ENCODE measurements around the gene KCNN4.

Gene KCNN4

DNA sequence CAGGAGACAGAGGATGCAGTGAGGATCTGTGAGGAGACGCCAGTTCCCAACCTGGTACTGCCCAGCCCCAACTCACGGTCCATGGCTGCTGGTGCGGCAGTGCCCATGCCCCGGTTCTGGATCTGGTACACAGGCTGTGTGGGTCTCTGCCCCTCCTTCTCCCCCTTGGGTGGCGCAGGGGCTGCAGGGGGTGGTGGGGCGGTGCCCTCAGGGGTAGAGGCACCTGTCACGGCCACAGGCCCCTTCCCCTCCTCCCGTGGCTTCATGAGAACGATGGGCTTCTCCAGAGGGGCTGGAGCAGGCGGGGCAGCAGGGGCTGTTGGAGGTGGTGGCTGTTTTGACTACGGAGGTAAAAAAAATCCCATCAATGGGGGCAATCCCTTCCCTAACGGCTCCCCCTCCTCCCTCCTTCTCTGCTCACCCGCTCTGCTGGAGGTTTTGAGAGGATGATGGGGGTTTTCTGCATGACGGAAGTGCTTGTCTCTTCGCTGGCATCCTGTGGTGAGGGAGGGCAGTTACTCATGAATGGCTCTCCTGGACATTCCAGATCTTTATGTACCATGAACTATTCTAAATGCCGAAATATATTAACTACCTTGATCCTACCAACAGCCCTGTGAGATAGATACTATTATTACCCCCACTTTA lies 33.1 kb downstream of the KCNN4 start:
- TF ChIP-seq, protein P1, sequence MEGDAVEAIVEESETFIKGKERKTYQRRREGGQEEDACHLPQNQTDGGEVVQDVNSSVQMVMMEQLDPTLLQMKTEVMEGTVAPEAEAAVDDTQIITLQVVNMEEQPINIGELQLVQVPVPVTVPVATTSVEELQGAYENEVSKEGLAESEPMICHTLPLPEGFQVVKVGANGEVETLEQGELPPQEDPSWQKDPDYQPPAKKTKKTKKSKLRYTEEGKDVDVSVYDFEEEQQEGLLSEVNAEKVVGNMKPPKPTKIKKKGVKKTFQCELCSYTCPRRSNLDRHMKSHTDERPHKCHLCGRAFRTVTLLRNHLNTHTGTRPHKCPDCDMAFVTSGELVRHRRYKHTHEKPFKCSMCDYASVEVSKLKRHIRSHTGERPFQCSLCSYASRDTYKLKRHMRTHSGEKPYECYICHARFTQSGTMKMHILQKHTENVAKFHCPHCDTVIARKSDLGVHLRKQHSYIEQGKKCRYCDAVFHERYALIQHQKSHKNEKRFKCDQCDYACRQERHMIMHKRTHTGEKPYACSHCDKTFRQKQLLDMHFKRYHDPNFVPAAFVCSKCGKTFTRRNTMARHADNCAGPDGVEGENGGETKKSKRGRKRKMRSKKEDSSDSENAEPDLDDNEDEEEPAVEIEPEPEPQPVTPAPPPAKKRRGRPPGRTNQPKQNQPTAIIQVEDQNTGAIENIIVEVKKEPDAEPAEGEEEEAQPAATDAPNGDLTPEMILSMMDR (IDR thresholded peaks at IDR 0.05) = no peak
- Histone ChIP-seq H3K4me3 (no peak overlapping the region), H3K27ac (no peak overlapping the region)
- DNase-seq (ENCODE audit: low spot score) = no peak

DNA sequence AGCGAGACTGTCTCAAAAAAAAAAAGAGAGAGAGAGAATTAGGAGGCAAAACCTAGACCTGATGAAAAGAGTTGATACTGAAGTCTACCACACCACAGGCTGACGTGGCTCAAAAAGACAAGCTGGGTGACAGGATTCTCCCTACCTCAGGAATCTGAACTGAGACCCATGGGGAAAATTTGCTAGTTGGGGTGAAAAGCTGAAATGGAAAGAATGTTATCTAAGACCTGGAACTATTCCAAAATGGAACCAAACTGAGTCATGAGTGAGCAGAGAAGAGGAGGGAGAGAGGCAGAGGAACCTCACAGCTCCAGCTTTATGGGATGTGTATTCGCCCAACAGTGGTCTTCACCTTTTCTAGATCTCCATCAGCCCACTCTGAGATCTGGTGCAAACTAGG lies 37.7 kb downstream of the KCNN4 start:
- Histone ChIP-seq H3K27ac (no peak overlapping the region), H3K4me3 (no peak overlapping the region)
- TF ChIP-seq, protein P1 (IDR thresholded peaks at IDR 0.05) = no peak
- no peak for DNase-seq (ENCODE audit: low spot score)

DNA sequence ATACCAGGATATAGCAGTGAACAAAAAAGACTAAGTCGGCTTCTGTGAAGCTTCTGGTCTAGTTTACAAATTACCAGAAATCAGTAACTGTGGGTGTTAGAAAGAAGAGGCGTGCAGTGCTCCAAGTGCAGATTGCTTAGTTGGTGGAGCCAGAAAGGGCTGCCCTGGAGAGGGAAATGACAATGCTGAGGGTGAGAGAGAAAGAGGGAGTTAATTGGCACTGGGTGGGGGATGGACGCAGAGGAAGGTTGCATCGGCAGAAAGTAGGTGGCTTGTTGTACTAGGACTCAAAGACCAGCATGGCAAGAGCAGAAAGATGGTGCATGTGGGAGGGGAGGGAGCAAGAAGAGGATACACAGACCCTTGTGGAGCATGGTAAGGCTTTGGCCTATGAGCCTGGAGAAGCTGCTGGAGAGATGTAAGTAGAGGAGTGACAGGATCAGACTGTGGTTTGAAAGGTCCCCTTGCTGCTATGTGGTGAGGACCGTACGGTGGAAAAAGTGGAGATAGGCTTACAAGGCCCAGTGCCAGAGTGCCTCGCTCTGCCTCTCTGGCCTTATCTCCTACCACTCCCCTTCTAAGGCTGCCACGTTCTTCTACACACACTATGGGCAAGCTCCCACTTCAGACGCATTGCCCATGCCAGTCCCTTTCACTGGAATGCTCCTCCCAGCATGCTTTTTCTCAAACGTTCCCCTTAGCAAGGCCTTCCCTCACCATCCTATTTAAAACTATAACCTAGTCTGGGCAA lies 39.5 kb downstream of the KCNN4 start:
- Histone ChIP-seq H3K27ac (no peak overlapping the region), H3K4me3 (no peak overlapping the region)
- TF ChIP-seq, protein P1 (IDR thresholded peaks at IDR 0.05) = no peak
- DNase-seq (ENCODE audit: low spot score) = no peak

DNA sequence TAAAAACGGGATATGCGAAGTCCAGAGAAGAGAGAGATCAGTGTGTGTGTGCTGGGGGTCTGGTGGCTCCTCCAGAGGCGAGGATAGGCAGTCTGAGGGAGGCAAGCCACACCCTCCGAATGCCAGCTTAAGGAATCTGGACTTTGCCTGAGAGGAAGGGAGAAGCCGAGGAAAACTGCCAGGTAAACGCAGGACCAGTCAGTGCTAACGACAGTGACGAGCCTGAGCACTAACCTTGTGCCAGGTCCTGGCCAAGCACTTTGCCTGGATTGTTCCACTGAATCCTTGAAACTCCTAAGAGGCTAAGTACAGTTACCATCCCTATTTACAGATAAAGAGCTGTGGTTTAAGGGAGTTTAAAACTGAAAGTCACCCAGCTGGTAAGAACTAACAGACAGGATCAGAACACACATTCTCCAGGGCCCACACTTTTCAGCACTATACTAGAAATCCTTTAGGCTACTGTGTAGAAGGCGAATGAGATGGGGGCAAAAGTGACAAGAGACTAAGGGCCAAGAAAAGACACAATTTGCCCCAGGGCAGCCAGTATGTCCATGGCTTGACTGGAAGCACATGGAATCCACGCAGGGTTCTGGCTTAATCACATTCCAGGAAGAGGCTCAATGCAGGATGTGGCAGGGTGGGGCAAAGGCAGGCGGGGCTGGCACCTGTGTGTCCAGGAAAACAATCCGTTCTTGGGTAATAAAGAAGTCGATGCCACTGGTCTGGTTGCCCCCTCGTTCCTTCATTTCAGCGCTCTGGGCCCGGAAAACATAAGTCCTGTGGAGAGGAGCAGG lies 41.1 kb downstream of the KCNN4 start:
- TF ChIP-seq, protein P1 (IDR thresholded peaks at IDR 0.05) = no peak
- Histone ChIP-seq H3K27ac (no peak overlapping the region), H3K4me3 (no peak overlapping the region)
- no peak for DNase-seq (ENCODE audit: low spot score)

DNA sequence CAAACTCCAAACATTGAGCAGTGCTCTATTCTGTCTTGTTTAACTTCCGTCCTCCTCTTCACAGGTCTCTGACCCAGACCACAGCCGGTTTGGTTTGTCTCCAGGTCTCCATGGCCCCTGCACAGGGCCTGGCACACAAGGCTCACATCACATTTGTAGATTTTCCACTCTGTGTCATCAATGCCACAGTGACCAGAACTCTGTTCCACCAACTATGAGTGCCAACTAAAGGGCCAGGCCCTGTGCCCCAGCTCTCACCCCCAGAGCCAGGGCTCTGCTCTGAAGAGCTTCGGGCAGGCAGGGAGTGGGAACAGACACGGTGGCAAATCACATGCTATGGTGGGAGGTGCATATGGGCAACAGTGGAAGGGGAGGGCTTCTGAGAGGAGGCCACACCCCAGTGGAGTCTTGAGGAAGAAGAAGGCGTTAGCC lies 42.0 kb downstream of the KCNN4 start:
- no peak overlapping the region for H3K27ac ChIP-seq
- TF ChIP-seq, protein P1 (IDR thresholded peaks at IDR 0.05) = no peak
- DNase-seq (ENCODE audit: low spot score) = no peak

DNA sequence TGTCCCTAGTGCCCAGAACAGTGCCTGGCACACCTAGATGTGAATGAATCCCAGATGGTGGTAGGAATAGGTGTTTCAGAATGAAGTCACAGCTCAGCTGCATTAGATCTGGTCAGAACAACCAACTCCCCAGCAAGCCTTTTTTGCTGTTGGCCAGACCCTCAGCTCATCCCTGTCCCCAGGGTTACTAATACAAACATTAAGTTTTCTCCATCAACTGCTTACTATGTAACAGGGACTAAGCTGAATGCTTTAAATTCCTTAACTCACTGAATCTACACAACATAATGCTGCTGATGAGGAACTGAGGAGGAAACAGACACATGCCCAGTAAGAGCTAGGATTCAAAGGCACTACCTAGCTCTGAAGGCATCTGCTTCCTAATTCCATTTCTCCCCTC lies 44.8 kb downstream of the KCNN4 start:
- TF ChIP-seq, protein P1 (IDR thresholded peaks at IDR 0.05) = no peak
- H3K4me3 ChIP-seq = no peak overlapping the region
- no peak for DNase-seq (ENCODE audit: low spot score)
- no peak overlapping the region for H3K27ac ChIP-seq

More for the DNA sequence above, 42.0 kb downstream of the KCNN4 start:
- H3K4me3 ChIP-seq = no peak overlapping the region

Measured in coronary artery (tissue), 2 donors.